ENCODE data around the gene NLN.

DNA sequence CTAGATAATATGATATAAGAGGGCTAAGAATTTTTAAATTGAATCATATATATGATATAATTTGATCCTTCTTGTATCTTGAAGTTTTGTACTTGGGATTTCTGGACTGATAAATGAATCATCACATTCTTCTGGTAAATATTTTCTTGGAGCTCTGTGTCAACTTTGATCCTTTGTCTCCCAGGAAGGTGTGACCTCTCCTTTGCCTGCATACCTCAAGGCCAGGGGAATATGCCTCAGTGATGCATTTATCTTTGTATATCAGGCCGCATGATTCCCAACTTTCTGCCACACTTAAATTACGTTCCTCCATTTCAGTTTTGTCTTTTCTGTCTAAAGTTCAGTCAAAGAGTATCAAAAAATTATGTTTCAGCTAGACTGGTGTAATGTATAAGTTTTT, 101.2 kb downstream of the NLN start:
- TF ChIP-seq ZNF565 (CRISPR knock-in tag; conservative IDR thresholded peaks at IDR 0.05; ENCODE audit: low read depth) = no peak
- TF ChIP-seq, protein P1, sequence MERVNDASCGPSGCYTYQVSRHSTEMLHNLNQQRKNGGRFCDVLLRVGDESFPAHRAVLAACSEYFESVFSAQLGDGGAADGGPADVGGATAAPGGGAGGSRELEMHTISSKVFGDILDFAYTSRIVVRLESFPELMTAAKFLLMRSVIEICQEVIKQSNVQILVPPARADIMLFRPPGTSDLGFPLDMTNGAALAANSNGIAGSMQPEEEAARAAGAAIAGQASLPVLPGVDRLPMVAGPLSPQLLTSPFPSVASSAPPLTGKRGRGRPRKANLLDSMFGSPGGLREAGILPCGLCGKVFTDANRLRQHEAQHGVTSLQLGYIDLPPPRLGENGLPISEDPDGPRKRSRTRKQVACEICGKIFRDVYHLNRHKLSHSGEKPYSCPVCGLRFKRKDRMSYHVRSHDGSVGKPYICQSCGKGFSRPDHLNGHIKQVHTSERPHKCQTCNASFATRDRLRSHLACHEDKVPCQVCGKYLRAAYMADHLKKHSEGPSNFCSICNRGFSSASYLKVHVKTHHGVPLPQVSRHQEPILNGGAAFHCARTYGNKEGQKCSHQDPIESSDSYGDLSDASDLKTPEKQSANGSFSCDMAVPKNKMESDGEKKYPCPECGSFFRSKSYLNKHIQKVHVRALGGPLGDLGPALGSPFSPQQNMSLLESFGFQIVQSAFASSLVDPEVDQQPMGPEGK (CRISPR knock-in tag; IDR thresholded peaks at IDR 0.05; ENCODE audit: borderline replicate concordance) = no peak
- TF ChIP-seq ZNF70 (CRISPR knock-in tag; IDR thresholded peaks at IDR 0.05) = no peak
- no peak for TF ChIP-seq BACH2 (CRISPR knock-in tag; IDR thresholded peaks at IDR 0.05; ENCODE audit: borderline replicate concordance)
- no peak for TF ChIP-seq SNAI2 (CRISPR knock-in tag; IDR thresholded peaks at IDR 0.05)
- no peak for TF ChIP-seq OSR1 (CRISPR knock-in tag; IDR thresholded peaks at IDR 0.05)
- TF ChIP-seq, protein P2, sequence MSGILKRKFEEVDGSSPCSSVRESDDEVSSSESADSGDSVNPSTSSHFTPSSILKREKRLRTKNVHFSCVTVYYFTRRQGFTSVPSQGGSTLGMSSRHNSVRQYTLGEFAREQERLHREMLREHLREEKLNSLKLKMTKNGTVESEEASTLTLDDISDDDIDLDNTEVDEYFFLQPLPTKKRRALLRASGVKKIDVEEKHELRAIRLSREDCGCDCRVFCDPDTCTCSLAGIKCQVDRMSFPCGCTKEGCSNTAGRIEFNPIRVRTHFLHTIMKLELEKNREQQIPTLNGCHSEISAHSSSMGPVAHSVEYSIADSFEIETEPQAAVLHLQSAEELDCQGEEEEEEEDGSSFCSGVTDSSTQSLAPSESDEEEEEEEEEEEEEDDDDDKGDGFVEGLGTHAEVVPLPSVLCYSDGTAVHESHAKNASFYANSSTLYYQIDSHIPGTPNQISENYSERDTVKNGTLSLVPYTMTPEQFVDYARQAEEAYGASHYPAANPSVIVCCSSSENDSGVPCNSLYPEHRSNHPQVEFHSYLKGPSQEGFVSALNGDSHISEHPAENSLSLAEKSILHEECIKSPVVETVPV (CRISPR knock-in tag; IDR thresholded peaks at IDR 0.05) = no peak
- TF ChIP-seq ARNTL (CRISPR knock-in tag; IDR thresholded peaks at IDR 0.05; ENCODE audit: borderline replicate concordance, low read depth) = no peak
- TF ChIP-seq RARB (CRISPR knock-in tag; IDR thresholded peaks at IDR 0.05) = no peak
